GM20431 (cell line): ENCODE results near the gene ASCL2.

ENCODE experiments used
- in situ Hi-C: fragments of 300-500 bp; cut with MseI, MboI; formaldehyde crosslinking; loops from one replicate; pipeline ENCODE4 v1.15.0; 2020; ENCODE audit warnings: low sequenced_read_pairs; ENCODE audit not compliant: unreplicated experiment

Gene ASCL2

GRCh38 chr11:2275334-2276279 is 5.2 kb upstream of the ASCL2 start:
- in situ Hi-C loops: no loop called here

GRCh38 chr11:2273771-2274170 is 3.4 kb upstream of the ASCL2 start:
- in situ Hi-C loops: no loop called here

GRCh38 chr11:2273311-2273710 is 2.9 kb upstream of the ASCL2 start:
- in situ Hi-C loops: no loop called here

- in situ Hi-C loops: no loop called here
Measured at GRCh38 chr11:2272946-2273280, 2.5 kb upstream of the ASCL2 start.

- in situ Hi-C loops: no loop called here
Measured at GRCh38 chr11:2272228-2272945, 2.0 kb upstream of the ASCL2 start.

- in situ Hi-C loops: no loop called here
Measured at GRCh38 chr11:2271327-2272227, 1.2 kb upstream of the ASCL2 start.

- in situ Hi-C loops: no loop called here
Measured at GRCh38 chr11:2271077-2271326, 614 bp upstream of the ASCL2 start.

- in situ Hi-C loops: no loop called here
Measured at GRCh38 chr11:2269601-2270321, 627 bp downstream of the ASCL2 start.

GRCh38 chr11:2268729-2269600 is 1.4 kb downstream of the ASCL2 start:
- in situ Hi-C loops: no loop called here

- in situ Hi-C loops: no loop called here
Measured at GRCh38 chr11:2267851-2268728, 2.3 kb downstream of the ASCL2 start.

GRCh38 chr11:2267306-2267850 is 3.0 kb downstream of the ASCL2 start:
- in situ Hi-C loops: no loop called here

GRCh38 chr11:2266586-2267305 is 3.6 kb downstream of the ASCL2 start:
- in situ Hi-C loops: no loop called here

- in situ Hi-C loops: no loop called here
Measured at GRCh38 chr11:2265854-2266585, 4.4 kb downstream of the ASCL2 start.

GRCh38 chr11:2265396-2265795 is 5.0 kb downstream of the ASCL2 start:
- in situ Hi-C loops: no loop called here

GRCh38 chr11:2264366-2265053 is 5.9 kb downstream of the ASCL2 start:
- in situ Hi-C loops: no loop called here

GRCh38 chr11:2263724-2264360 is 6.5 kb downstream of the ASCL2 start:
- in situ Hi-C loops: no loop called here
